ENCODE data around the gene CREB5.

The CREB5 gene

GRCh38 chr7:28554802-28555471 is 142.6 kb downstream of the CREB5 start:
- DNase-seq, result no peak

- DNase-seq, result no peak
These were observed 143.7 kb downstream of the CREB5 start for GRCh38 chr7:28556025-28556424.

GRCh38 chr7:28556671-28557070 is 144.4 kb downstream of the CREB5 start:
- DNase-seq, result no peak

GRCh38 chr7:28558236-28558635 is 145.9 kb downstream of the CREB5 start:
- no peak for DNase-seq

- no peak for DNase-seq
These were observed 148.4 kb downstream of the CREB5 start for GRCh38 chr7:28560767-28561166.

- DNase-seq, result no peak
These were observed 151.7 kb downstream of the CREB5 start for GRCh38 chr7:28564033-28564432.

- DNase-seq, result no peak
These were observed 152.5 kb downstream of the CREB5 start for GRCh38 chr7:28564755-28565374.

- DNase-seq, result no peak
These were observed 153.7 kb downstream of the CREB5 start for GRCh38 chr7:28565980-28566379.

- no peak for DNase-seq
These were observed 158.0 kb downstream of the CREB5 start for GRCh38 chr7:28570113-28570969.

- no peak for DNase-seq
These were observed 158.6 kb downstream of the CREB5 start for GRCh38 chr7:28570970-28571288.

- DNase-seq, result no peak
These were observed 159.1 kb downstream of the CREB5 start for GRCh38 chr7:28571405-28571804.

GRCh38 chr7:28572321-28573058 is 160.2 kb downstream of the CREB5 start:
- no peak for DNase-seq

GRCh38 chr7:28573059-28573553 is 160.8 kb downstream of the CREB5 start:
- DNase-seq, result peak; percentile 61

- DNase-seq, result no peak
These were observed 161.5 kb downstream of the CREB5 start for GRCh38 chr7:28573651-28574301.

GRCh38 chr7:28575241-28575643 is 162.9 kb downstream of the CREB5 start:
- no peak for DNase-seq

- DNase-seq, result no peak
These were observed 164.3 kb downstream of the CREB5 start for GRCh38 chr7:28576656-28577055.

- DNase-seq, result no peak
These were observed 167.3 kb downstream of the CREB5 start for GRCh38 chr7:28579571-28579970.

GRCh38 chr7:28580665-28581064 is 168.3 kb downstream of the CREB5 start:
- no peak for DNase-seq

- no peak for DNase-seq
These were observed 169.0 kb downstream of the CREB5 start for GRCh38 chr7:28581351-28581750.

GRCh38 chr7:28582226-28582625 is 169.9 kb downstream of the CREB5 start:
- no peak for DNase-seq

- no peak for DNase-seq
These were observed 171.9 kb downstream of the CREB5 start for GRCh38 chr7:28584235-28584634.

- DNase-seq, result no peak
These were observed 174.4 kb downstream of the CREB5 start for GRCh38 chr7:28586736-28587135.

GRCh38 chr7:28587211-28587610 is 174.9 kb downstream of the CREB5 start:
- no peak for DNase-seq

Measured in left hindlimb (tissue), 1 donor.